HG02571 (cell line): Measurements from ENCODE around the gene CCDC18.
"Not testable (repeated sequence)": the region's sequence is repeated elsewhere in the genome, so short reads cannot be mapped to it uniquely, and the experiment has no call there.

Experiments used
- ATAC-seq: cut with Tn5 transposase; IDR thresholded peaks from one replicate; pipeline ENCODE4 v1.9.1; 2021; ENCODE audit warnings: mild to moderate bottlenecking, moderate library complexity; ENCODE audit not compliant: unreplicated experiment

The CCDC18 gene

GRCh38 chr1:93170141-93170678 is 10.3 kb upstream of the CCDC18 start:
- not testable (repeated sequence) for ATAC-seq

- ATAC-seq: no peak
Observed at GRCh38 chr1:93171549-93172034, 8.9 kb upstream of the CCDC18 start.

GRCh38 chr1:93172778-93173177 is 7.7 kb upstream of the CCDC18 start:
- ATAC-seq: no peak

GRCh38 chr1:93174638-93175037 is 5.9 kb upstream of the CCDC18 start:
- ATAC-seq: not testable (repeated sequence)

- no peak for ATAC-seq
Observed at GRCh38 chr1:93177991-93178390, 2.5 kb upstream of the CCDC18 start.

- no peak for ATAC-seq
Observed at GRCh38 chr1:93178418-93178817, 2.1 kb upstream of the CCDC18 start.

- peak; percentile 86 for ATAC-seq
Observed at GRCh38 chr1:93179886-93180722, 420 bp upstream of the CCDC18 start, which contains the start of gene TMED5. TSS of gene TMED5 (minus strand) at chr1:93180413. CDS start at chr1:93180242, 171 bp downstream.

GRCh38 chr1:93186667-93187066 is 6.1 kb downstream of the CCDC18 start:
- no peak for ATAC-seq

- ATAC-seq: no peak
Observed at GRCh38 chr1:93190432-93190831, 9.9 kb downstream of the CCDC18 start.

GRCh38 chr1:93194231-93194990 is 13.9 kb downstream of the CCDC18 start:
- ATAC-seq: no peak

GRCh38 chr1:93196591-93196990 is 16.1 kb downstream of the CCDC18 start:
- ATAC-seq: no peak

- no peak for ATAC-seq
Observed at GRCh38 chr1:93199150-93199549, 18.6 kb downstream of the CCDC18 start.

- ATAC-seq: no peak
Observed at GRCh38 chr1:93200086-93200620, 19.6 kb downstream of the CCDC18 start.

GRCh38 chr1:93200714-93201113 is 20.2 kb downstream of the CCDC18 start:
- no peak for ATAC-seq

- no peak for ATAC-seq
Observed at GRCh38 chr1:93205892-93206566, 25.5 kb downstream of the CCDC18 start.

- ATAC-seq: no peak
Observed at GRCh38 chr1:93206567-93206954, 26.0 kb downstream of the CCDC18 start.

GRCh38 chr1:93207211-93207610 is 26.7 kb downstream of the CCDC18 start:
- ATAC-seq: no peak

GRCh38 chr1:93215322-93215721 is 34.8 kb downstream of the CCDC18 start:
- ATAC-seq: no peak

GRCh38 chr1:93219443-93219842 is 38.9 kb downstream of the CCDC18 start:
- ATAC-seq: no peak

GRCh38 chr1:93220716-93221115 is 40.2 kb downstream of the CCDC18 start:
- ATAC-seq: not testable (repeated sequence)

- no peak for ATAC-seq
Observed at GRCh38 chr1:93221913-93222312, 41.4 kb downstream of the CCDC18 start.
